NCI-H1694 treated with DMSO at 0.1 percent for 48 hours (cell line): Measurements from ENCODE around the gene RTEL1.
"Not testable (repeated sequence)": the region's sequence is repeated elsewhere in the genome, so short reads cannot be mapped to it uniquely, and the experiment has no call there.

Experiments used
- DNase-seq: peaks from one replicate; lab custom pipeline; 2025; lab: John Stamatoyannopoulos, UW

Gene RTEL1

DNA sequence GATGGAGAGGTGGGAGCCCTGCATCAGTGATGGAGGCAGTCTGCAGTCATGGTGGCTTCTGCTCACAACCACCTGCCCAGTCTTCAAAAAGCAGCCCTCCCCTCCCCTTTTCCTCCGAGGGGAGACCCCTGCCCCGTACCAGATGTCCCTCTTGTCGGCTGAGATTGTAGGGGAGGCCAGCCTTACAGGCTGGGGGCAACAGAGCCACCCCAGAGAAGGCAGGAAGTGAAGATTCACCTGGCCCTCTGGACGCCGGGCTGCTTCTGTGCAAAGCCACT lies 42.9 kb downstream of the RTEL1 start:
- no peak for DNase-seq

DNA sequence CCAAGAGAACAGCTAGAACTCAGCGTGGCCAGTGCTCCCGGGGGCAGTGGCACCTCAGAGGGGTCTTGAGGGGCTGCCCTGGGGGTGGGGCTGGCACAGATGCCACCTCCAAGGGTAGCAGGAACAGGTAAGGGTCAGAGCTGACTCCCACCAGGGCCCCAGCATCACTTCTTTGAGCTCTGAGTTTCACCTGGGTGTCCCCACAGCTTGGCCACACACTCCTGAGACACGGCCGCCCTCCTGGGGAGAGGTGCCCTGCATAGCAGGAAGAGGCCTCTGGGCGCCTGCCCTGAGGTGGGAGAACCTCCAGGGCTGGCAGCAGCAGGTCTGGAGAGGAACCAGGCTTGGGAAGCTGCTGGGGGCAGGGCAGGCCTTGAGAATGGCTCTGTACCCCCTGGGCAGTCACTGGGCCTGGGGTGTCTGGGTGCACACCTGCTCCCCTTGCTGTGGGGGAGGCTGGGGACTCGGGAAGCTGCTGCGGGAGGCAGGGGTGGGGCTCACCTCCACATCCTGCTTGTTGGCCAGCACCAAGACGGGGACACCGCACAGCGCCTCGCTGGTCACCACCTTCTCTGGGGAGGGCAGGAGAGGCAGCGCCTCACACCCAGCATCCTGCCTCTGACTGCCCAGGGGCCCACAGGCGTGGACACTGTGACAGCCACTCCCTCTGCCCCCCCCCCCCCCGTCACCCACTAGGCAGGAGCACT lies 43.4 kb downstream of the RTEL1 start:
- no peak for DNase-seq

DNA sequence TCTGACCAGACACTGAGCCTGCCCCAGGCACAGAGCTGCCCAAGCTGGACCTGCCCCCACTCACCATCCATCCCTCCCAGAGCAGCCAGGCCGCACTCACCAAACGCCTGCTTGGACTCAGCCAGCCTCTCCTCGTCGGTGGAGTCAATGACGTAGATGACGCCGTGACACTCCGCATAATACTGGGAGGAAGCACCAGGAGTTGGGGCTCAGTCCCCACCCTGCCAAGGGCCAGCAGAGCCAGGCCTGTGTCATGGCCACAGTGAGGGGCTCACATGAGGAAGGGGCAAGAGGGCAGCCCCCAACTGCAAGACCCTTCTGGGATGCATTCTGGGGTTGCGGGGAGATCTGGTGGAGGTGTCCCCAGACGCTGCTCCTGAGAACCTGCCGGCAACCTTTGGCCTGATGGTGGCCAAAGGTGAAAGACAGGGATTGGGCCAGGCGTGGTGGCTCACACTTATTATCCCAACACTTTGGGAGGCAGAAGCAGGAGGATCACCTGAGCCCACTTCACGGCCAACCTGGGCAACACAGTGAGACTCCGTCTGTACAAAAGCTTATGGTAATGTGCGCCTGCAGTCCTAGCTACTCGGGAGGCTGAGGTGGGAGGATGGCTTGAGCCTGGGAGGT lies 44.0 kb downstream of the RTEL1 start:
- no peak for DNase-seq

DNA sequence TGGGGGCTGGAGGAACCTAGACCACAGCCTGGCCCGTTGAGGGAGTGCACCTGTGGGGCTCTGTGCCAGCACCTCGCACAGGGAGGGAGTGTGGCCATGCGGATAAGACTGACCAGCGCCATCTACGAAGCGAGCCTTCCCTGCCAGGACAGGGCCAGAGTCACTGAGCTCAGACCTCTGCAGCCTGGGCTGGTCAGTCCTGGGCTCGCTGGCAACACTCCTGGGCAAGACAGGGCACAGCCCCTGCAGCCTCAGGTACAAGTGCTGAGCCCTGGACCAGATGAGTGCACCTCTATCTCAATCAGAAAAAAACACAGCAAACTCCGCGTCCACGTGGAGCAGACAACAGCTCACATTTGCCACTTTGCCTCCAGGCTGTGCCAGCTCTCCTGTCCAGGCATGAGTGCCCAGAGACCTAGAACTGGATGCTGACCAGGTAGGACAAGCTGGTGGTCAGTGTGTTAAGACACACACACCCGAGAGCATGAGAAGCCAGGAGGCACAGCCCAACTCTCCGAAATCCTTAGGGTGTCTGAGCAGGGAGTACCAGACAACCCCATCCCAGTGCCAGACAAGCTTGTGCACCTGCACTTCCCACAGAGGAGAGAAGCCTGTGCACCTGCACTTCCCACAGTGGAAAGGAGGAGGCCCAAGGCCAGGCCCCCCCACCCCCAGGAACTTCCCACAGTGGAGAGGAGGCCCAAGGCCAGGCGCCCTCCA lies 44.8 kb downstream of the RTEL1 start:
- DNase-seq, result no peak

DNA sequence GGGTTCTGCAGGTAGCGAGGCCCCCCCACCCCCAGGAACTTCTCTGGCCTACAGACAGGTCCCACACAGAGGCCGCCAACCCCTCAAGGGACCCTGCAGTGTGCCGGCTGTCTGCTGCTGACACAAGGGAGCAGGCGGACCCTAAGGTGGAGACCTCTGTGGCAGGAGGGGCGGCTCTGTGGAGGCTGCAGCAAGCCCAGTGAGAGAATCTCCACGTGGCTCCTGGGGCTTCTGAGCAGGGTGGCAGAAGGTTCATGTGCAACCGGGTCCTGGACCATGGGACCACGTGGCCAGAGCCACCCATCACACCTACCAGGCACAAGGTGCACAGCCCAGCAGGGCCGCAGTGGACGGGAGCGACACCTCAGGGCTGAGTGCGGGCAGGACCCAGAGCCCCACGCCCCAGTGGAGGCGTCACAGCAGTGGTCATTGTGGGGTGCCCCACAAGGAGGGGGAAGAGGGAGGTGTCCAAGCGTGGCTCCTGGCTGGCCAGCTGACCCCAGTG lies 45.4 kb downstream of the RTEL1 start:
- DNase-seq, result no peak

DNA sequence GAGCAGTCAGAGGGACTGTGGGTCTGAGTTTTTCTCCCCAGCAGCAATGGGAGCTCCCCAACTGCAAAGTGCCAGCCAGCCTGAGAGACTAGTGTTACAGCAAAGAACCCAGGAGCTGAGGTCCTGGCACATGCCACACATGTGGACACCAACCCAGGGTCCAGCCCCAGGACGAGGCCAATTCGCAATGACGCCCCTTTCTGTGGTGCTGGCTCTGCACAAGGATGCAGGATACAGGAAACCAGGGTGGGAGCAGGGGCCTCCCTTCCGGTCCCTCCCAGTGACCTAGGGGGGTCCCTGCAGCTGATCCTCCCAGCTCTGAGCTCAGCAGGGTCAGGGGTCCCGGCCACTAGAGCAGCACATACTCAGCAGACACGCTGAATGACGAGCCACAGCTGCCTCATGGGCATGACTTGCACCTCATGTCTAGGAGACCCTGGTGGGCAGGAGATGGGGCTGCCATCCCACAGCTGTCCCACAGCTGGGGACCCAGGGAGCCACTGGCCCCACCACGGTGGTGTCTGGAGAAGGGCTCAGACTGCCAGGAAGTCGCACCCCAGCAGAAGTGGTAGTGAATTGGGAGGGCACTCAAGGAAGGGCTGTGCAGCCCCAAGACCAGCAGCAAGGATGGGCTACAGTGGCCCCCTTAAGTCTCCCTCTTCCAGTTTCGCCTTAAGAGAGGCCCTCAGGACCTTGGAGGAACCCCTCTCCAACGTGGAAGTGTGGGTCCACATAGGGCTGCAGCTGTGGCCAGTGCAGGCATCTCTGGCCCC lies 46.0 kb downstream of the RTEL1 start:
- DNase-seq, result no peak

DNA sequence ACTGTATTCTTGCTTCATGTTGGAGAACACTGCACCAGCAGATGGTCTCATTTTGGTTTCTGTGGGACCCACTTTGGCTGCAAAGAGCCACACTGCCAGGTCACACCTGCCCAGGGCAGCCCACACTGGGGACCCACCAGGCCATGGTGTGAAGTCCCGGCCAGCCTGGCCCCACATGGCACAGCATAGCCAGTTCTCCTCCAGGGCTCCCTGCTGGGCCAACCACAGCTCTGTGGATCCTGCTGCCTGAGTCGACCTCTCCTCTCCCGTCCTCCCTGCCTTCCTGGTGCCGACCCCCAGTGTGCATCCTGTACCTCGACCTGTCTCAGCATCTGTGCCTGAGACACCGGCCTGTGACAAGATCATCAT lies 46.6 kb downstream of the RTEL1 start:
- DNase-seq, result no peak

DNA sequence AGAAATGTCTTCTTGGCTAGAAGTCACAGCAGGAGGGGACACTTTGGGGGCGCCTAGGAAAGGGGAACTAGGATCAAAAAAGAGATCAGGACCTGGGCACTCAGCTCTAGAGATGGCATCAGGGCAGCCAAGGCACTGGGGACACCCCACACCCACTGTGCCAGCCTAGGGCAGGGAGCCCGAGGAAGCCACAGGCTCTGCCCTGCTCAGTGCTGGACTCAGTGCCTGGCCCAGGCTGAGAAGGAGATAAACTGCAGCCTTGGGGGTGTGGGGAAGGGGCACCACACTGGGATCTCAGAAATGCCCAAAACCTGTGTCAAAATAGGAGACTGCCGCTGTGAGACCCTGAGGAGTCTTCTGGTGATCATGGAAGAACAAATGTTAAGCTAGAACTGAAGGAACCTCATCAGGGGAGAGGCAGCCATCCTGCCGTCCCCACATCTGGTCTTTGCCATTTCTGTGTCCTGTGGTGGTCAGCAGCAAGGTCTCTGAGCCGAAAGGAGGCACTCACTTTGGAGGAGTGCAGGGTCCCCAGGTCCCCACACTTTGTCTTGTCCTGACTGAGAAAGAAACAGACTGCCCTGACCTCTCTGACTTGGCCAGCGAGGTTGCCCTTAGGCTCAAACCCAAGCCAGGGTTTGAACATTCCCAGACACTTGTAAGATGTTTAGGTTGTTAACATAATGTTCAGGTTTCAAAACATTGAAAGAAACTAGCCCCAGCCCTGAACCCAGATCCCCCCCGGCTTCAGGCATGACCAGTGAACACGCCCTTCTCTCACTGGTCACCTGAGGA lies 47.3 kb downstream of the RTEL1 start:
- no peak for DNase-seq

DNA sequence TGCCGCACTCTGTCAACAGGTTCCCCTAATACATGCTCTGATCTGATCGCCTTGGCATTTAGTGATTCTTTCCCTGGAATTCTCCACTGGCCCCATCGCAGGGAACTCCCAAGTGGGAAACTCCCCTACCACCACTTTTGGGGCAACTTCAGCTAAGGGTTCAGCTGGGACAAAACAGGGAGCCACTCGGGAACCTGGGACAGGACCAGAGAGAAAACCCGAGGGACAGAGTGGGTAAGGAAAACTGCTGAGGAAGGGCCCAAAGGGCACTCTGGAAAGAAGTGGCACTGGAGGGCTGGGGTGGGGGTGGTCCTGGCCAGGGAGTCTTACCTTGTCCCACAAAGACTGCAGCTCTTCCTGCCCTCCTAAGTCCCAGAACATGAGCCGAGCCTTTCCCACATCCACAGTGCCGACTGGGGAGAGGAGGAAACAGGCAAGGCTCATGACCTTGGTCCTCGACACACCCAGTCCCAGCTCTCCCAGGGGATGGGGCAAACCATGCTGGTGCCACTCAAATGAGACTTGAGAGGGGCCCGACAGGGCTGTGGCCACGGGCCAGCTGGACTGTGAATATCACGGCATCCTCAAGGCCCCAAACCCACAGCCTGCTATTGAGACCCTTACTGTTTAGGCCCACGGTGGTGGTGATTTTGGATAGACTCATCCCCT lies 48.0 kb downstream of the RTEL1 start:
- DNase-seq, result no peak

DNA sequence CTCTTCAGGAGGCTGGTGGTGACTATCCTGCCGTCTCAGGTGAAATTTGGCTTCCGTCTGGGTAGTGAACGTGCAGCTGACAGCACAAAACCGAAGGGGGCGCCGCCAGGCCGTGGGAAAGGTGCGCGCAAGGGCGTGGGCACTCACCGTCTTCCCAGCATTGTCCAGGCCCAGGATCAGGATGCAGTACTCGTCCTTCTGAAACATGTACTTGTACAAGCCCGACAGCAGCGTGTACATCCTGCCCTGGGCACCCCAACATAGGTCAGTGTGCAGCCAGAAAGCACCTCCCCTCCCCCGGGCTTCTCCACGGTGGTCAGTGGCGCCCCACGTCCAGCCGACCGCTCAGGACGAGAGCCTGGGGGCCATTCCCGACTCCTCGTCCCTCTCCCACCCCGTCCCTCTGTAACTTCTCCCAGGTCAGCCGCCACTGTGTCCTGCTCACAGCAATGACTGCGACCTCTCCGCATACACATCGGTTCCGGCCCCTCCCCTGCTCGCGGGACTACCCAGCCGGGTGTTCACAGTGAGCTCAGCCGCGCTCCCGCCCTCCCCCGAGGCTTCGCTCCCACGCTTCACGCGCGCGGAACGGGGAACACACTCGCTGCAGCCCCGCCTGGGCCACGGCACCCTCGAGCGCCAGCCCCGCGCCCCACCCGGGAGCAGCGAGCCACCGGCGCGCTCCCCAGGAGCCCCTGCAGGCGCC lies 48.9 kb downstream of the RTEL1 start:
- peak; percentile 11 for DNase-seq

DNA sequence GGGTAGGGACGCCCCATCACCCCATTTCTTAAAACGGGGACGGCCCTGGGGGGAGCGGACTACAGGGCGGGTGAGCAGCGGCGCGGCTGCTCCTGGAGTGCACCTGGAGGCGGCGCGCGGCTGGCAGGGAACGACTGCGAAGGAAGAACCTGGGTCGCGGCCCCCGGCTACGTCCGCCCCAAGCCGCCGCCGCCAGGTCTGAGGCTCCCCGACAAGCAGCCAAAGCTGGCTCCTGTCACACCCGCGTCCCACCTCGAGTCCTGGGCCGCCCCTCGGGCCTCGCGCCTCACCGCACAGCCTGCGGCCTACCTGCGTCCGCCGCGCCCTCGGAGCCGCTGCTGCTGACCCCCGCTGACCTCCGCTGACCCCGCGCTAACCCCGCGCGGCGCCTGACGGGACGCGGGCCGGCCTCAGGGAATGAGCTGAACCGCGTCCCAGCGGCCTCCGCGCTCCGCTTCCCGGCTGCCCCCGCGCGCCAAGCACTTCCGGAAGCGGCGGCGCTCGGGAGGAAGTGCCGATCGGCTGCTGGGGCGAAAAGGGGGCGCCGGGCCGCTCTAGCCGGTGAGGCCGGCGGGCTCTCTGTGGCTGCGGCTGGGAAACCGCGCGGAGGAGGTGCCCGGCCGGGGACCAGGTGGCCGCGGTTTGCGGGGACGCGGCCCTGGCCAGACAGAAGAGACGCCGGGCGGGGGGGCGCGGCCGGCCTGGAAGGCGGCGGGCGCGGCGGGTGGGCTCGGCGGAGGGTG lies 49.6 kb downstream of the RTEL1 start, which contains the start of the genes ARFRP1 and ZGPAT:
Gene ARFRP1 (minus strand): TSS at position 419 of the 743 bp plus-strand sequence. CDS start 885 bp downstream, outside the sequence.
Gene ZGPAT (plus strand): TSS at position 482 of the 743 bp plus-strand sequence. CDS start 542 bp downstream, outside the sequence.
- DNase-seq, result peak; percentile 6

DNA sequence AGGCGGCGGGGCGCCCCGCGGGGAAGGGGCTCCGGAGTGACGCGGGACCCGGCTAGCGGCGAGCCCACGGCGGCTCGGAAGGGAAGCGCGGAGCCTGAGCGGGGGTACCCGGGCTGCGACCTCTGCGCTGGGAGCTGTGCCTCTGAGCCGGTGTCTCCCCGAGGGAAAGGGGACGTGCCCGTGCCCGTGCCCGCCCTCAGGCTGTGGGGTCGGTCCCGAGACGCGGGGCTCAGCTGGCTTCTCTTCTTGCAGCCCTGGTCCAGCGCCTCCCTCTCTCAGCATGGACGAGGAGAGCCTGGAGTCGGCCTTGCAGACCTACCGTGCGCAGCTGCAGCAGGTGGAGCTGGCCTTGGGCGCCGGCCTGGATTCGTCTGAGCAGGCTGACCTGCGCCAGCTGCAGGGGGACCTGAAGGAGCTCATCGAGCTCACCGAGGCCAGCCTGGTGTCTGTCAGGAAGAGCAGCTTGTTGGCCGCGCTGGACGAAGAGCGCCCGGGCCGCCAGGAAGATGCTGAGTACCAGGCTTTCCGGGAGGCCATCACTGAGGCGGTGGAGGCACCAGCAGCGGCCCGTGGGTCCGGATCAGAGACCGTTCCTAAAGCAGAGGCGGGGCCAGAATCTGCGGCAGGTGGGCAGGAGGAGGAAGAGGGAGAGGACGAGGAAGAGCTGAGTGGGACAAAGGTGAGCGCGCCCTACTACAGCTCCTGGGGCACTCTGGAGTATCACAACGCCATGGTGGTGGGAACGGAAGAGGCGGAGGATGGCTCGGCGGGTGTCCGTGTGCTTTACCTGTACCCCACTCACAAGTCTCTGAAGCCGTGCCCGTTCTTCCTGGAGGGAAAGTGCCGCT lies 50.4 kb downstream of the RTEL1 start:
- DNase-seq, result no peak

DNA sequence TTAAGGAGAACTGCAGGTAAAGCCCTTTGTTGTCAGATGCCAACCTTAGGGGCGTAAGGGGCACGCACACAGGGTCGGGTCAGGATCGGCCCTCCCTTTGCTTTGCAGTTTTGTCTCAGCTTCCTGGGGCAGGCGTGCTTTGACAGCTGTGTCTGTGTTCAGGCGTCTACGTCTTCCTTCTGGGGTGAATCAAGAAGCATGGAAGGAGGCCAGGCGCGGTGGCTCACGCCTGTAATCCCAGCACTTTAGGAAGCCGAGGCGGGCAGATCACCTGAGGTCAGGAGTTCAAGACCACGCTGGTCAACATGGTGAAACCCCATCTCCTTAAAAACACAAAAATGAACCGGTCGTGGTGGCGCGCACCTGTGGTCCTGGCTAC lies 51.0 kb downstream of the RTEL1 start:
- no peak for DNase-seq

DNA sequence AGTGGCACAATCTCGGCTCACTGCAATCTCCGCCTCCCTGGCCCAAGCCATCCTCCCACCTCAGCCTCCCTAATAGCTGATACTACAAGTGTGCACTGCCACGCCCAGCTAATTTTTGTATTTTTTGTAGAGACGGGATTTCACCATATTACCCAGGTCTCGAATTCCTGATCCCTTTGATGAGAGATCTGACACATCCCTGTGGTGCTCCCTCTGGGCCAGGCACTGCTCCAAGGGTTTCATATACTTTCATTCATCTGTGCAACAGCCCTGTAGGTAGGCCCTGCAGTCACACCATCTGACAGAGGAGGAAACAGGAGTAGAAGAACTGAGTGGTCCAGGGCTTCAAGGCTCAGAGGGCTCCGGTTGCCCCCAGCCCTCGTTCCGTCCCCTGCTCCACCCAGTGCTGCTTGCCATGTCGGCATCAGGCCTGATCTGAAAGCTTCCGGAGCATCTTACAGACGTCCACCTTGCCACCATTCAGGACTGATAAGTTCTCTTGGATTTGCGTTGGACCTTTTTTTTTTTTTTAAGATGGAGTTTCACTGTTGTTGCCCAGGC lies 53.1 kb downstream of the RTEL1 start:
- DNase-seq, result no peak

DNA sequence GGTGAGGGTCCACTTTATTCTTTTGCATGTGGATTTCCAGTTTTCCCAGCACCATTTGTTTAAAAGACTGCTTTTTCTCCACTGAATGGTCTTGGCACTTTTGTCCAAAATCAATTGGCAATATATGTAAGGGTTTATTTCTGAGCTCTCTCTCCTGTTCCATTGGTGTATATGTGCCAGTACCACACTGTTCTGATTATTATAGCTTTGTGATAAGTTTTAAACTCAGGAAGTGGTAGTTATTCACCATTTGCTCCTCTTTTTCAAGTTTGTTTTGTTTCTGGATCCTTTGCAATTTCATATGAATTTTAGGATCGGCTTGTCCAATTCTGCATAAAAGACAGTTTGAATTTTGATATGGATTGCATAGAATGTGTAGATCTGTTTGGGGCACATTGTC lies 54.1 kb downstream of the RTEL1 start:
- DNase-seq, result no peak

DNA sequence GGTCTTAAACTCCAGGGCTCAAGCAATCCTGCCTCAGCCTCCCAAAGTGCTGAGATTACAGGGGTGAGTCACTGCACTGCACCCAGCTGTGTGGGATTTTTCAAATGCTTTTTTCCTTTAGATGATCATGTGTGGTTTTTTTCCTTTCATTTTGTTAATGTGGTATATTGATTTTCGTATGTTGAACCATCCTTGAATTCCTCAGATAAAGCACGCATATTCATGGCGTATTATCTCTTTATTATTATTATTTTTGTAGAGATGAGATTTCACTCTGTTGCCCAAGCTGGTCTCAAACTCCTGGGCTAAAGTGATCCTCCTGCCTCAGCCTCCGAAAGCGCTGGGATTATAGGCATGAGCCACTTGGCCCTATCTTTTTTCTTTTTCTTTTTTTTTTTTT lies 56.7 kb downstream of the RTEL1 start:
- no peak for DNase-seq

DNA sequence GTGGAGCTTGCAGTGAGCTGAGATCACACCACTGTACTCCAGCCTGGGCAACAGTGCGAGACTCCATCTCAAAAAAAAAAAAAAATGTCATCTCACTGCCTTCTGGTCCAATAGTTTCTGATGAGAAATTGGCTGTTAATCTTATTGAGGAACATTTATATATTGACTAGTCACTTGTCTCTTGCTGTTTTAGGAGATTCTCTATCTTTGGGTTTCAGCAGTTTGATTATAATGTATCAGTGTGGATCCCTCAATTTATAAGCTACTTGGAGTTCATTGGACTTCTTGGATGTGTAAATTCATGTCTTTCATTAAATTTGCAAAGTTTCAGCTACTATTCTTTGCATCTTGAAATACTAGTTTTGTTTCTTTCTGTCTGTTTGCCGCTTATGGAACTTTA lies 60.9 kb downstream of the RTEL1 start:
- DNase-seq, result no peak

DNA sequence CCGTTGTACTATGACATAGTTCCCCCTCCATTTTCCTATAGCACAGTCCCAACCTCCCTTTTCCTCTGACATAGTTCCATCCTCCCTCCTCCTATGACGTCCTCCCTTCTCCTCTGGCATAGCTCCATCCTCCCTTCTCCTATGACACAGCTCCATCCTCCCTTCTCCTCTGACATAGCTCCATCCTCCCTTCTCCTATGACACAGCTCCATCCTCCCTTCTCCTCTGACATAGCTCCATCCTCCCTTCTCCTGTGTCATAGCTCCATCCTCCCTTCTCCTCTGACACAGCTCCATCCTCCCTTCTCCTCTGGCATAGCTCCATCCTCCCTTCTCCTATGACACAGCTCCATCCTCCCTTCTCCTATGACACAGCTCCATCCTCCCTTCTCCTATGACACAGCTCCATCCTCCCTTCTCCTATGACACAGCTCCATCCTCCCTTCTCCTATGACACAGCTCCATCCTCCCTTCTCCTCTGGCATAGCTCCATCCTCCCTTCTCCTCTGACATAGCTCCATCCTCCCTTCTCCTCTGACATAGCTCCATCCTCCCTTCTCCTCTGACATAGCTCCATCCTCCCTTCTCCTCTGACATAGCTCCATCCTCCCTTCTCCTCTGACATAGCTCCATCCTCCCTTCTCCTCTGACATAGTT lies 65.0 kb downstream of the RTEL1 start:
- not testable (repeated sequence) for DNase-seq
